Midbrain (tissue), 1 donor: Measurements from ENCODE around the gene CR1.
"Not testable (repeated sequence)": the region's sequence is repeated elsewhere in the genome, so short reads cannot be mapped to it uniquely, and the experiment has no call there.

ENCODE experiments used
- DNase-seq: peaks from one replicate; lab custom pipeline; 2025; lab: John Stamatoyannopoulos, UW

CR1 gene

GRCh38 chr1:207581496-207582153, 85.7 kb downstream of the CR1 start:
- DNase-seq, result peak; percentile 29

- DNase-seq, result not testable (repeated sequence)
Observed at GRCh38 chr1:207589506-207589905, 93.5 kb downstream of the CR1 start.

GRCh38 chr1:207591205-207591604, 95.2 kb downstream of the CR1 start:
- peak; percentile 69 for DNase-seq

- not testable (repeated sequence) for DNase-seq
Observed at GRCh38 chr1:207594095-207594494, 98.1 kb downstream of the CR1 start.

GRCh38 chr1:207603777-207604176, 107.8 kb downstream of the CR1 start:
- DNase-seq, result no peak

GRCh38 chr1:207605444-207606361, 109.7 kb downstream of the CR1 start:
- no peak for DNase-seq

- no peak for DNase-seq
Observed at GRCh38 chr1:207606362-207606755, 110.4 kb downstream of the CR1 start.

- DNase-seq, result no peak
Observed at GRCh38 chr1:207612762-207613161, 116.8 kb downstream of the CR1 start.

- DNase-seq, result peak; percentile 71
Observed at GRCh38 chr1:207619871-207620542, 124.0 kb downstream of the CR1 start.

GRCh38 chr1:207620543-207620893, 124.6 kb downstream of the CR1 start:
- no peak for DNase-seq

GRCh38 chr1:207625504-207626071, 129.6 kb downstream of the CR1 start:
- DNase-seq, result not testable (repeated sequence)

- no peak for DNase-seq
Observed at GRCh38 chr1:207626972-207627337, 131.0 kb downstream of the CR1 start.

- no peak for DNase-seq
Observed at GRCh38 chr1:207627496-207627895, 131.5 kb downstream of the CR1 start.

- DNase-seq, result no peak
Observed at GRCh38 chr1:207628776-207629175, 132.8 kb downstream of the CR1 start.

GRCh38 chr1:207631137-207631536, 135.2 kb downstream of the CR1 start:
- no peak for DNase-seq

- DNase-seq, result no peak
Observed at GRCh38 chr1:207633226-207633625, 137.3 kb downstream of the CR1 start.

GRCh38 chr1:207633699-207634289, 137.8 kb downstream of the CR1 start:
- not testable (repeated sequence) for DNase-seq

GRCh38 chr1:207634293-207634692, 138.3 kb downstream of the CR1 start:
- not testable (repeated sequence) for DNase-seq

- not testable (repeated sequence) for DNase-seq
Observed at GRCh38 chr1:207635569-207636186, 139.7 kb downstream of the CR1 start.

GRCh38 chr1:207638487-207639145, 142.7 kb downstream of the CR1 start:
- peak; percentile 42 for DNase-seq

GRCh38 chr1:207639362-207639761, 143.4 kb downstream of the CR1 start:
- DNase-seq, result not testable (repeated sequence)
